Endothelial cell of umbilical vein (primary cell): ENCODE measurements around the gene CCNI. TPM values are rescaled to one million over a fixed set of nuclear protein-coding genes. Genes with fewer than 3 reads are reported as not detected.

Experiments
- BruUV-seq: library from RNA; stranded (reverse); fragments of 400-500 nt; replicated peaks from 2 replicates; lab custom pipeline; 2021; lab: Mats Ljungman, UMichigan
- CTCF ChIA-PET: fragments of 300-600, 350-600 bp; sonication (Branson Sonifier 250); formaldehyde crosslinking; loops from one replicate; lab custom pipeline; 2021; ENCODE audit warnings: antibody characterized with exemption, inconsistent platforms; lab: Charles Lee
- POLR2A ChIA-PET: fragments of 300-600, 350-600 bp; sonication (Branson Sonifier 250); formaldehyde crosslinking; loops from one replicate; lab custom pipeline; 2021; ENCODE audit warnings: antibody characterized with exemption, inconsistent platforms; lab: Charles Lee
- DNase-seq: peaks from one replicate; pipeline ENCODE4 v3.0.0-alpha.2; 2011; ENCODE audit warnings: low read depth, low spot score
- FAIRE-seq: peaks from 2 replicates; lab custom pipeline; 2011; peaks lifted over from hg19 to GRCh38; lab: Jason Lieb, UNC
- H2AFZ ChIP-seq: 2 replicates; pipeline ENCODE4 v1.6.0; 2012; ENCODE audit warnings: low read depth, low read length, control low read depth, inconsistent platforms
- H3K27ac ChIP-seq: 2 replicates; pipeline ENCODE4 v1.5.1; 2011; ENCODE audit warnings: low read depth, mild to moderate bottlenecking, control low read depth, low read length, moderate library complexity; ENCODE audit not compliant: insufficient read depth
- H3K27me3 ChIP-seq, 2 experiments: 2 replicates each; pipeline versions ENCODE4 v1.6.0 to v1.6.1; 2011; ENCODE audit warnings: low read length in 2 of 2, mixed read lengths in 1 of 2; ENCODE audit not compliant: control insufficient read depth in 2 of 2, insufficient read depth in 2 of 2
- H3K36me3 ChIP-seq, 2 experiments: 2 replicates in 1 of 2; 3 replicates in 1 of 2; pipeline ENCODE4 v1.5.1; 2011; ENCODE audit warnings: low read length in 2 of 2, mild to moderate bottlenecking in 1 of 2, moderate library complexity in 1 of 2; ENCODE audit not compliant: control insufficient read depth in 2 of 2, insufficient read depth in 2 of 2; ENCODE audit errors: extremely low read depth in 1 of 2
- H3K4me1 ChIP-seq: 3 replicates; pipeline ENCODE4 v1.5.1; 2011; ENCODE audit warnings: mild to moderate bottlenecking, low read length; ENCODE audit not compliant: control insufficient read depth, insufficient read depth; ENCODE audit errors: extremely low read depth
- H3K4me2 ChIP-seq: 2 replicates; pipeline ENCODE4 v1.6.1; 2011; ENCODE audit warnings: low read length, control low read depth, mixed read lengths; ENCODE audit not compliant: insufficient read depth
- H3K4me3 ChIP-seq, 3 experiments: fragments of 200-600 bp in 1 of 3; sonication (generic), shearing (Covaris generic) in 1 of 3; replicated peaks in 1 of 3; 2 replicates each; pipeline ENCODE4 v1.5.1; 2011 to 2016; ENCODE audit warnings: control low read depth in 3 of 3, low read length in 3 of 3, mild to moderate bottlenecking in 2 of 3, inconsistent platforms in 1 of 3, low read depth in 1 of 3, moderate library complexity in 1 of 3; ENCODE audit not compliant: insufficient read depth in 1 of 3
- H3K79me2 ChIP-seq: 2 replicates; pipeline ENCODE4 v1.6.0; 2012; ENCODE audit warnings: low read length, inconsistent platforms; ENCODE audit not compliant: control insufficient read depth, insufficient read depth
- H3K9ac ChIP-seq: replicated peaks from 2 replicates; pipeline ENCODE3; 2011; ENCODE audit warnings: low read length, control low read depth; ENCODE audit not compliant: insufficient read depth; ENCODE audit errors: extremely low read depth
- H3K9me1 ChIP-seq: replicated peaks from 3 replicates; pipeline ENCODE4 v1.6.0; 2011; ENCODE audit warnings: mild to moderate bottlenecking, low read length; ENCODE audit not compliant: control insufficient read depth, insufficient read depth; ENCODE audit errors: extremely low read depth
- H3K9me3 ChIP-seq: replicated peaks from 2 replicates; pipeline ENCODE4 v1.5.1; 2012; ENCODE audit warnings: low read length, inconsistent platforms; ENCODE audit not compliant: control insufficient read depth, insufficient read depth
- H4K20me1 ChIP-seq: replicated peaks from 2 replicates; pipeline ENCODE3; 2011; ENCODE audit warnings: mild to moderate bottlenecking, low read length; ENCODE audit not compliant: control insufficient read depth, insufficient read depth; ENCODE audit errors: extremely low read depth
- EZH2 ChIP-seq: IDR thresholded peaks from 2 replicates; pipeline ENCODE4 v1.6.1; 2012; ENCODE audit warnings: borderline replicate concordance, low read depth, mild to moderate bottlenecking, moderate library complexity, low read length, inconsistent platforms; ENCODE audit not compliant: severe bottlenecking
- FOS ChIP-seq: IDR thresholded peaks from 2 replicates; pipeline ENCODE4 v1.6.1; 2011; ENCODE audit warnings: mild to moderate bottlenecking, low read length, moderate library complexity, borderline replicate concordance; ENCODE audit not compliant: insufficient read depth
- GATA2 ChIP-seq: IDR thresholded peaks from 2 replicates; pipeline ENCODE4 v1.7.0; 2011; ENCODE audit warnings: low read depth, mild to moderate bottlenecking, moderate library complexity, mixed read lengths, low read length; ENCODE audit not compliant: insufficient read length, insufficient read depth
- JUN ChIP-seq: IDR thresholded peaks from 2 replicates; pipeline ENCODE4 v1.6.1; 2011; ENCODE audit warnings: borderline replicate concordance, low read depth; ENCODE audit not compliant: insufficient read length, insufficient read depth
- MYC ChIP-seq: IDR thresholded peaks from one replicate; pipeline ENCODE4 v1.6.1; 2011; ENCODE audit warnings: mild to moderate bottlenecking, low read depth, low read length
- POLR2A ChIP-seq: IDR thresholded peaks from 2 replicates; pipeline ENCODE4 v1.6.1; 2012; ENCODE audit warnings: low read depth, mild to moderate bottlenecking, control low read depth, low read length
- POLR2AphosphoS5 ChIP-seq: IDR thresholded peaks from 2 replicates; pipeline ENCODE4 v1.6.1; 2012; ENCODE audit warnings: low read depth, mild to moderate bottlenecking, control low read depth, low read length, moderate library complexity; ENCODE audit not compliant: insufficient read depth
- dilution Hi-C: fragments of 300-500 bp; cut with MboI; formaldehyde crosslinking; loops from one replicate; pipeline ENCODE4 v1.15.0; 2019; ENCODE audit warnings: low sequenced_read_pairs; ENCODE audit not compliant: extremely low pct_ligation_motif_present
- intact Hi-C: fragments of 100-400 bp; cut with micrococcal nuclease; formaldehyde crosslinking; loops from one replicate; pipeline ENCODE4 v1.10.0; 2022
- polyA plus RNA-seq, 4 experiments: library from polyadenylated mRNA; depleted of rRNA in 3 of 4; stranded (reverse) in 3 of 4; unstranded in 1 of 4; fragments of >200 nt; gene quantifications; 2 replicates each; pipeline versions ENCODE4 v1.2.1 to v1.2.3, GENCODE V29; 2011 to 2012; ENCODE audit warnings: missing spikeins in 1 of 4
- total RNA-seq: library from RNA; stranded (reverse); gene quantifications from 2 replicates; pipeline ENCODE4 v1.2.3, GENCODE V29; 2021
- TF ChIP-seq, protein P1 (sequence below), 2 donors: IDR thresholded peaks; 1 replicate in 1 of 2; 2 replicates in 1 of 2; pipeline ENCODE4 v1.5.1; 2011; ENCODE audit warnings: low read length in 2 of 2, mild to moderate bottlenecking in 2 of 2, moderate library complexity in 2 of 2, control low read depth in 1 of 2, inconsistent platforms in 1 of 2, low read depth in 1 of 2; ENCODE audit not compliant: insufficient read depth in 1 of 2; ENCODE audit errors: extremely low read depth in 1 of 2
- TF ChIP-seq, protein P2 (sequence below): IDR thresholded peaks from 2 replicates; pipeline ENCODE4 v1.6.1; 2011; ENCODE audit not compliant: insufficient read depth, insufficient read length

CCNI gene
- total and polyA plus RNA-seq, 2 donors (not counting 3 experiments of a cell fraction or from before 2014, with no cell fraction given): 88.6 to 212 TPM

DNA sequence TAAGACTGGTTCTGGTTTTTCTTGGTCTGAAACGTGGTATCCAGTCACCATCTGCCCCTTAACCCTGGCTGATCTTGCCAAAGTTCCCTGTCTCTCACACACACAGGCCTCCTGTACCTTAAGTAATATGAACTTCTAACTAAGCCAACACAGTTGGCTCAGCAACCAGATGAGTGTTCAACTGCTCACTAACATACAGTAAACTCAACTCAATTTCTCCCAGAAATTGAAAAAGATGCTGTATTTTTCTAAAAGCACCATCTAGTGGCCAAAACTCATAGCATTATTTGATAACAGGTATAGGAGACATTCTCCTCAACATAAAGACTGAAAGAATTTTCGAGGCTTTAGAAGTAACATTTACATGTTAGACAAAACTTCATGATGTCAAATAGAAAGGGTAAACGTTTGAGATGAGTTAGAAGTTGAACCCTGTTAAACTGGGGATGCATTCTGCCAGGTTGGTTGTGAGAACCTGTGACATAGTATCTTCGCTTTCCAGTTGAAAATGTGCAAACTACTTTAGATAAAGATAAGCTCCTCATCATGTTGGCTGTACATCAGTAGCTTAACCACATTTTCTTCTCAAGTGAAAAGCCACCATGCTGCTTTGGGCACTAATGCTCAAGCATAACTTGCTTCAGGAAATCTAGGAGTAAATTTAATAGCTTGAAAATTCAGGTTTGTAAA, 31.2 kb downstream of the CCNI start:
- POLR2A ChIA-PET: no interaction called here
- Histone ChIP-seq H3K9ac (no peak overlapping the region), H3K36me3 (peaks cover 3 to 10% of the 10 kb centered on the region in 2 experiments), H3K9me1 (no peaks in the 10 kb centered on the region), H2AFZ (no peak overlapping the region), H3K79me2 (no peaks in the 10 kb centered on the region), H4K20me1 (no peaks in the 10 kb centered on the region), H3K4me3 (no peak overlapping the region), H3K9me3 (no peaks in the 10 kb centered on the region), H3K4me2 (no peak overlapping the region), H3K27me3 (no peaks in the 10 kb centered on the region), H3K27ac (no peak overlapping the region), H3K4me1 (peaks cover 7% of the 10 kb centered on the region)
- TF ChIP-seq POLR2A: no peak
- TF ChIP-seq, protein P1, sequence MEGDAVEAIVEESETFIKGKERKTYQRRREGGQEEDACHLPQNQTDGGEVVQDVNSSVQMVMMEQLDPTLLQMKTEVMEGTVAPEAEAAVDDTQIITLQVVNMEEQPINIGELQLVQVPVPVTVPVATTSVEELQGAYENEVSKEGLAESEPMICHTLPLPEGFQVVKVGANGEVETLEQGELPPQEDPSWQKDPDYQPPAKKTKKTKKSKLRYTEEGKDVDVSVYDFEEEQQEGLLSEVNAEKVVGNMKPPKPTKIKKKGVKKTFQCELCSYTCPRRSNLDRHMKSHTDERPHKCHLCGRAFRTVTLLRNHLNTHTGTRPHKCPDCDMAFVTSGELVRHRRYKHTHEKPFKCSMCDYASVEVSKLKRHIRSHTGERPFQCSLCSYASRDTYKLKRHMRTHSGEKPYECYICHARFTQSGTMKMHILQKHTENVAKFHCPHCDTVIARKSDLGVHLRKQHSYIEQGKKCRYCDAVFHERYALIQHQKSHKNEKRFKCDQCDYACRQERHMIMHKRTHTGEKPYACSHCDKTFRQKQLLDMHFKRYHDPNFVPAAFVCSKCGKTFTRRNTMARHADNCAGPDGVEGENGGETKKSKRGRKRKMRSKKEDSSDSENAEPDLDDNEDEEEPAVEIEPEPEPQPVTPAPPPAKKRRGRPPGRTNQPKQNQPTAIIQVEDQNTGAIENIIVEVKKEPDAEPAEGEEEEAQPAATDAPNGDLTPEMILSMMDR (IDR thresholded peaks at IDR 0.05; ENCODE audit: extremely low read depth in 1 of 2, insufficient read depth in 1 of 2, low read depth in 1 of 2, low read length in 2 of 2): peak; percentile 37 to 46
- no peak for FAIRE-seq
- BruUV-seq: no TSS peak
- CTCF ChIA-PET: interaction anchor here (0.7 to 7.6 kb wide), 45 partner anchors 8 to 667 kb away, joined by 3 to 171 read pairs (median 4); partner anchors contain the start of genes CCNG2, SEPTIN11 and SOWAHB
- intact Hi-C loops (loop anchor here (1.0 to 5.0 kb wide), 7 partner anchors 34 to 614 kb away; partner anchors contain the start of genes SEPTIN11 and SOWAHB), dilution Hi-C loops (no loop called here)
- peak; percentile 67 for DNase-seq

DNA sequence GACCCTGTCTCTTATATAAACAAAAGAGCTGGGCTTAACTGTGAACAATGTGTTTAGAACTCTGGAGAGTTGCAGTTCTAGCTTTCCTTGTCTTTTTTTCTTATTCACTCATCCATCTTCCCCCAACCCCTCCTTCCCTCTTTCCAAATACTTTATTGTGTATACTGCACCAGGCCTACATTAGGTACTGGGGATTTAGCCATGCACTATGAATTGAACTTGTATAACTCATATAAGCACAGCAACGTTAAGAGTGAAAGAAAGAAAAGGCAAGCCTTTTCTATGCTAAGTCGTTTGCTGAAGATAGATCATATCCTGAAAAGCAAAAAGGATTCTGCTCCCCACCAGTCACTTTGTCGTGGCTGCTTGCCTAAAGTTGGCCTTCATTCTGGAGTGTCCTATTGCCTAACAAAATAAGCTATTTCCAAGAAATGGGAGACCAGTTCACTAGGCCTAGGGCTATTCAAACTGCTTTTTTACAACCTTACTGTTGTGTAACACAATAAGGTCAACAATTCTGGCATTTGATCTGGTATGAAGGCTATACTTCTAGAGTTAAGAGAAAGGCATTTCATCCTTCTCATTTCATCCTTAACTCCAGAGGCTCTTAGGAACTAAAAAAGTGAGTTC, 32.2 kb downstream of the CCNI start:
- no peak for DNase-seq
- H3K27me3 ChIP-seq: no peaks in the 10 kb centered on the region
- H3K4me1 ChIP-seq: peaks cover 8% of the 10 kb centered on the region
- H3K9me3 ChIP-seq: no peaks in the 10 kb centered on the region
- dilution Hi-C loops: no loop called here
- TF ChIP-seq FOS (no peak), JUN (no peak), EZH2 (no peak), MYC (no peak), GATA2 (no peak), POLR2AphosphoS5 (no peak), POLR2A (no peak)
- TF ChIP-seq, protein P1 (IDR thresholded peaks at IDR 0.05; ENCODE audit: extremely low read depth in 1 of 2, insufficient read depth in 1 of 2, low read depth in 1 of 2, low read length in 2 of 2): no peak
- TF ChIP-seq, protein P2, sequence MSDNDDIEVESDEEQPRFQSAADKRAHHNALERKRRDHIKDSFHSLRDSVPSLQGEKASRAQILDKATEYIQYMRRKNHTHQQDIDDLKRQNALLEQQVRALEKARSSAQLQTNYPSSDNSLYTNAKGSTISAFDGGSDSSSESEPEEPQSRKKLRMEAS: no peak
- no peak overlapping the region for H3K27ac ChIP-seq
- peaks cover 2 to 13% of the 10 kb centered on the region in 2 experiments for H3K36me3 ChIP-seq
- intact Hi-C loops: loop anchor here (1.0 to 5.0 kb wide), 7 partner anchors 33 to 613 kb away; partner anchors contain the start of genes SEPTIN11 and SOWAHB
- H3K4me3 ChIP-seq: no peak overlapping the region
- H3K4me2 ChIP-seq: no peak overlapping the region
- no peaks in the 10 kb centered on the region for H3K9me1 ChIP-seq
- H4K20me1 ChIP-seq: no peaks in the 10 kb centered on the region
- no peak overlapping the region for H3K9ac ChIP-seq
- H3K79me2 ChIP-seq: no peaks in the 10 kb centered on the region
- FAIRE-seq: no peak
- no TSS peak for BruUV-seq
- no peak overlapping the region for H2AFZ ChIP-seq
- ChIA-PET CTCF (interaction anchor here (0.9 to 7.6 kb wide), 6 partner anchors 9 to 533 kb away, joined by 3 to 171 read pairs (median 15); partner anchors contain the start of gene SEPTIN11), POLR2A (no interaction called here)
